Ishikawa (cell line): ENCODE results near the gene CAMTA1.

Experiments used
- RAD21 ChIP-seq: IDR thresholded peaks from 2 replicates; pipeline ENCODE4 v1.6.1; 2012; ENCODE audit warnings: low read depth
- USF1 ChIP-seq: IDR thresholded peaks from 2 replicates; pipeline ENCODE4 v1.6.1; 2012

- TF ChIP-seq USF1 (no peak), RAD21 (no peak)
These were observed 16.7 kb downstream of the CAMTA1 start for GRCh38 chr1:6801966-6802365.
